Activated CD8-positive, alpha-beta memory T cell treated with anti-CD3 and anti-CD28 coated beads for 48 hours (primary cell): ENCODE results near the gene PDE8A.
A peak's percentile ranks its signal among the peaks of the same experiment; 100 is the strongest.

Source experiments
- DNase-seq, 3 experiments: peaks; one replicate each; pipeline ENCODE4 v3.0.0-alpha.2; 2020; ENCODE audit warnings: low read depth in 2 of 3, low spot score in 2 of 3

Gene PDE8A

GRCh38 chr15:85072917-85073316 is 91.3 kb downstream of the PDE8A start:
- no peak for DNase-seq

GRCh38 chr15:85073556-85074194 is 92.0 kb downstream of the PDE8A start:
- DNase-seq, result peak in 1 of 3 experiments; percentile 2

- no peak for DNase-seq
Measured at GRCh38 chr15:85086855-85087254, 105.2 kb downstream of the PDE8A start.

GRCh38 chr15:85088300-85088699 is 106.6 kb downstream of the PDE8A start:
- no peak for DNase-seq

- no peak for DNase-seq
Measured at GRCh38 chr15:85089929-85090597, 108.4 kb downstream of the PDE8A start.

- DNase-seq, result no peak
Measured at GRCh38 chr15:85091990-85092389, 110.3 kb downstream of the PDE8A start.

- DNase-seq, result no peak
Measured at GRCh38 chr15:85094685-85095084, 113.0 kb downstream of the PDE8A start.

GRCh38 chr15:85095566-85095965 is 113.9 kb downstream of the PDE8A start:
- no peak for DNase-seq

- DNase-seq, result no peak
Measured at GRCh38 chr15:85097250-85097649, 115.6 kb downstream of the PDE8A start.

GRCh38 chr15:85097725-85098124 is 116.1 kb downstream of the PDE8A start:
- DNase-seq, result no peak

GRCh38 chr15:85099195-85099803 is 117.6 kb downstream of the PDE8A start:
- no peak for DNase-seq

- no peak for DNase-seq
Measured at GRCh38 chr15:85100186-85100937, 118.7 kb downstream of the PDE8A start.

GRCh38 chr15:85104584-85104983 is 122.9 kb downstream of the PDE8A start:
- no peak for DNase-seq

GRCh38 chr15:85108136-85108535 is 126.5 kb downstream of the PDE8A start:
- DNase-seq, result no peak

- no peak for DNase-seq
Measured at GRCh38 chr15:85109333-85109732, 127.7 kb downstream of the PDE8A start.

GRCh38 chr15:85112997-85113396 is 131.3 kb downstream of the PDE8A start:
- DNase-seq, result no peak

- DNase-seq, result no peak
Measured at GRCh38 chr15:85114886-85115285, 133.2 kb downstream of the PDE8A start.

- DNase-seq, result no peak
Measured at GRCh38 chr15:85116066-85116465, 134.4 kb downstream of the PDE8A start.

- DNase-seq, result no peak
Measured at GRCh38 chr15:85116494-85116893, 134.8 kb downstream of the PDE8A start.

- DNase-seq, result no peak
Measured at GRCh38 chr15:85116925-85117646, 135.4 kb downstream of the PDE8A start.

- no peak for DNase-seq
Measured at GRCh38 chr15:85118173-85118572, 136.5 kb downstream of the PDE8A start.
